Fibroblast of pulmonary artery (primary cell): Measurements from ENCODE around the gene EIF1.

Experiments used
- DNase-seq: peaks from one replicate; pipeline ENCODE4 v3.0.0-alpha.2; 2010; ENCODE audit warnings: low read depth
- H3K4me3 ChIP-seq: replicated peaks from 2 replicates; pipeline ENCODE4 v1.5.1; 2011; ENCODE audit warnings: low read depth, mild to moderate bottlenecking, control low read depth, low read length, moderate library complexity
- TF ChIP-seq, protein P1 (sequence below): IDR thresholded peaks from 2 replicates; pipeline ENCODE4 v1.5.1; 2011; ENCODE audit warnings: mild to moderate bottlenecking, control low read depth, low read length, inconsistent platforms; ENCODE audit errors: missing control alignments

The EIF1 gene

DNA sequence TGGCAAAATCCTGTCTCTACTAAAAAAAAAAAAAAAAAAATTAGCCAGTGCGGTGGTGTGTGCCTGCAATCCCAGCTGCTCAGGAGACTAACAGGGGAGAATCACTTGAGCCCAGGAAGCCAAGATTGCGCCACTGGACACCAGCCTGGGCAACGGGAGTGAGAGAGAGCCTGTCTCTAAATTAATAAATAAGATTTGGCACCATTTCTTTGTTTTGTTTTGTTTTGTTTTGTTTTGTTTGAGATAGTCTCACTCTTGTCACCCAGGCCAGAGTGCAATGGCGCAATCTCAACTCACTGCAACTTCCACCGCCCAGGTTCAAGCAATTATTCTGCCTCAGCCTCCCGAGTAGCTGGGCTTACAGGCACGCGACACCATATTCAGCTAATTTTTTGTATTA, 14.0 kb downstream of the EIF1 start:
- DNase-seq = no peak
- TF ChIP-seq, protein P1, sequence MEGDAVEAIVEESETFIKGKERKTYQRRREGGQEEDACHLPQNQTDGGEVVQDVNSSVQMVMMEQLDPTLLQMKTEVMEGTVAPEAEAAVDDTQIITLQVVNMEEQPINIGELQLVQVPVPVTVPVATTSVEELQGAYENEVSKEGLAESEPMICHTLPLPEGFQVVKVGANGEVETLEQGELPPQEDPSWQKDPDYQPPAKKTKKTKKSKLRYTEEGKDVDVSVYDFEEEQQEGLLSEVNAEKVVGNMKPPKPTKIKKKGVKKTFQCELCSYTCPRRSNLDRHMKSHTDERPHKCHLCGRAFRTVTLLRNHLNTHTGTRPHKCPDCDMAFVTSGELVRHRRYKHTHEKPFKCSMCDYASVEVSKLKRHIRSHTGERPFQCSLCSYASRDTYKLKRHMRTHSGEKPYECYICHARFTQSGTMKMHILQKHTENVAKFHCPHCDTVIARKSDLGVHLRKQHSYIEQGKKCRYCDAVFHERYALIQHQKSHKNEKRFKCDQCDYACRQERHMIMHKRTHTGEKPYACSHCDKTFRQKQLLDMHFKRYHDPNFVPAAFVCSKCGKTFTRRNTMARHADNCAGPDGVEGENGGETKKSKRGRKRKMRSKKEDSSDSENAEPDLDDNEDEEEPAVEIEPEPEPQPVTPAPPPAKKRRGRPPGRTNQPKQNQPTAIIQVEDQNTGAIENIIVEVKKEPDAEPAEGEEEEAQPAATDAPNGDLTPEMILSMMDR = no peak
- H3K4me3 ChIP-seq = no peak overlapping the region

DNA sequence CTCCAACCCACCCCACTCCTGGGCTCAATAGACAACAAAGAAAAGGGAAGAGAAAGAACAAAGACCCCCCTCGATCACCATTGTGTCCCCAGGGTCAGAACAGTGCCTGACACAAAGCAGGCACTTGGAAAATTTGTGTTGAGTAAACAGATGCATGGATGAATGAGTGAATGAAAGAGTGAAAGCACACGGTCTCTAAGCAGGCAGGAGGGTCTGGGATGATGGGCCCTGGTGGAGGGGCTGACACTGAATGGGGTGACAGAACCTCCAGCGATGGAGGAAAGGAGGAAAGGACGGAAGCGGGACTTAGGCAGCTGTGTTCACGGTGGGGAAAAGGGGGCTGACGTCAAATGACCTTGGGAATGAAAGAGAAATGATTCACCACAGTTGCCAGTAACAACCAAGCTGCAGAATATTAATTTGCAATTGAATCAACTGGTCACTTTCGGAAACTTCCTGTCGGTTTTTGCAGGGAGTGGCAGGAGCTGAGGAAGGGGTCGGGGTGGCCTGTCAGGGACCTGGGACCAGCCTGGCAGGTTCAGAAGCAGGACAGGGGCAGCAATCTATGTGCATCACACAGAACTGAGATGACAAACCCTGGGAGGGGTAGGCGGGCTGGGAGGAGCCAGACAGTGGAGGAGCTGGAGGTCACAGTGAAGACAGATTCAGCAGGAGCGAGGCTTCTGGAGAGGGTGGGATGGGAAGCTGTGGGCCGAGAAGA, 16.7 kb downstream of the EIF1 start:
- TF ChIP-seq, protein P1 = no peak
- peak; percentile 61 for DNase-seq
- H3K4me3 ChIP-seq = no peak overlapping the region

DNA sequence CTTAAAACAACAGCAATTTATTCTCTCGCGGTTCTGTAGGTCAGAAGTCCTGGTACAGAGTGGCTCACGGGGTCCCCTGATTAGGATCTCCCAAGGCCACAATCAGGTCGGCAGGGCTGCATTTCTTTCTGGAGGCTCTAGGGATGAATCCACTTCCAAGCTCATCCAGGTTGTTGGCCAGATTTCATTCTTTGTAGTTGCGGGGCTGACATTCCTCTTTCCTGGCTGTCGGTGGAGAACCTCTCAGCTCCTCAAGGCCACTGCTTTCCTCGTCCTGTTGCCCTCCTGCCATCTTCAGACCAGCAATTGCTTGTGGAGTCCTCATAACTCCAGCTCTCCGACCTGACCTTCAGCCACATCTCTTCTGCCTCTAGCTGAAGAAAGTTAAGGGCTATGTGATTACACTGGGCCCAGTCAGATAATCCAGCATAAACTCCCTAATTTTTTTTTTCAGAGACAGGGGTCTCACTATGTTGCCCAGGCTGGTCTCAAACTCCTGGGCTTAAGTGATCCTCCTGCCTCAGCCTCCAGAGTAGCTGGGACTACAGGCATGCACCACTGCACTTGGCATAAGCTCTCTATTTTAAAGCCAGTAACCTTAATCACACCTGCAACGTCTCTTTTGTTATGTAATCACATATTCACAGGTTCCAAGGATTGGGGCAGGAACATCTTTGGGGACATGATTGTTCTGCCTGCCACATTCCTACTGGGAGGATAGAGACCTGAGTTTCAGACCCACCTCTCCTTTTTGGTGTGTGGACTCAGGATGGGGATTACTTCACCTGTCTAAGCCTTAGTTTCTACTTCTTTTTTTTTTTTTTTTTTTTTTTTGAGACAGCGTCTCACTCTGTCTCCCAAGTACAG, 19.4 kb downstream of the EIF1 start:
- no peak overlapping the region for H3K4me3 ChIP-seq
- TF ChIP-seq, protein P1 = no peak
- DNase-seq = no peak

DNA sequence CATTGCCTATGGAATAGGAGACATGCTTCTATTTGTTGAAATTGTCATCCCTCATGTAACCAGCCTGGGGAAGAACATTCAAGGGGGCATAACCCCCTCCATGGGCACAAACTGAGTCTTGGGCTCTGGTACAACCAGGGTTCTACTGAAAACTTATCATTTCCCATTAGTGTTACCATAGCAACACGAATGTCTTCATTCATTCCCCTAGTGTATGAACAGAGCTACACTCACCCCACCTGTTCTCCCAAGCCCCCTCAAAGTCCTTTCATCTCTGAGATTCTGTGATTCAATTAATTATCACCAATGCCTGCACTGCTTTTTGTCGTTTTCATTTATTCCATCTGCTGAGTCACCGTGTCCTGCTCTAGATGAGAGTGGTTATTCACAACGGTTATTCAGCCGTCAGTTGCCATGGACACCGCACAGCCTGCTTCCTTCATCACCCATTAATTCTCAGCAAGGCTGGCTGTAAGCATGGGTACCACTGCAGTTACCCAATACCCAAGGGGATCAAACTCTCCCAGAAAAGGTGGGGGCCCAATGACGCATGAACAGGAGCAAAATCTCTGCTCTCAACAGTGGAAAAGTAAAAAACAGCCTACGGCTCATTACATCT, 21.9 kb downstream of the EIF1 start:
- TF ChIP-seq, protein P1 = no peak
- no peak overlapping the region for H3K4me3 ChIP-seq
- DNase-seq = peak; percentile 71

DNA sequence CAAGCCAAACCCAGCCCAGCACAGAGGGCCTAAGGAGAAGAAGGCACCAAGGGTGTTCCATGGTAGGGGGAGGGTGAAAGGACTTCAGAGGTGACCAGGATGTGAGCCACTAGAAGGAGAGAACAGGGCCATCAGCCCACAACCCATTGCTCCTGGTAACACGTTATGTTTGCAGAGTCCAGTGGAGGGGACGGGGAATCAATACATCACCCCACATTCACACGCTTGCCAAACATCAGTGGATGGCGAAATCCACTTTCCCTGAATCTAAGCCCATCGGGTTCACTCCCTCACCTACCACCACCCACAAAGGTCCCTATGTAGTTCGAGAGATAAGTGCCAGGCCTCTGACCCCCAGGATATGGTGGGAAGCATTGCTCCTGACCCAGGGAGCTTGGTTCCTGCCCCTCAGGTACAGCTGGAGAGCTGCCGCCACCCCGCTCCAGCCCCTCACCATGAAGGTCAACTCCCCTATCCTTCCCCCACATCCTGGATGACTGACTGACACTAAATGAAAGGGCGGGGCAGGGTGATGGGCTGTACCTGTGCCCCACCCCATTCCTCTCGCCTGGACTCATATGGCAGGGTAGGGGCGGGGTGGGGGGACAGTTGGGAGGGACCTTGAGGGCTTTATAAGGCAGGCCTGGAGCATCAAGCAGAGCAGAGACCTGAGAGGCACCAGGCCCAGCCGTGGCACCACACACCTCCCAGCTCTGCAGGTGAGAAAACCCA, 23.1 kb downstream of the EIF1 start, which contains the start of gene GAST:
GAST (plus strand) TSS at position 663 of the 732 bp plus-strand sequence. CDS start 3,106 bp downstream, outside the sequence.
- H3K4me3 ChIP-seq = no peak within 1 kb of the TSS
- TF ChIP-seq, protein P1 = no peak
- DNase-seq = no peak
